Chondrocyte (in vitro differentiated cells): ENCODE measurements around the gene BIRC2. TPM values are rescaled to one million over a fixed set of nuclear protein-coding genes. Genes with fewer than 3 reads are reported as not detected.
"Not testable (repeated sequence)": the region's sequence is repeated elsewhere in the genome, so short reads cannot be mapped to it uniquely, and the experiment has no call there.

Experiments
- DNase-seq: peaks from one replicate; pipeline ENCODE4 v3.0.0; 2021; ENCODE audit warnings: mixed read lengths, low spot score
- H3K27ac Mint-ChIP-seq: one replicate; pipeline ENCODE4 v1.8.0; 2021; ENCODE audit warnings: mild to moderate bottlenecking, moderate library complexity, mixed read lengths; ENCODE audit not compliant: unreplicated experiment
- H3K27me3 Mint-ChIP-seq: 2 replicates; pipeline ENCODE4 v1.8.0; 2021; ENCODE audit warnings: low read depth, mixed read lengths
- H3K36me3 Mint-ChIP-seq: 2 replicates; pipeline ENCODE4 v1.8.0; 2021; ENCODE audit warnings: low read depth, mixed read lengths
- H3K4me1 Mint-ChIP-seq: 2 replicates; pipeline ENCODE4 v1.8.0; 2021; ENCODE audit warnings: low read depth, mild to moderate bottlenecking, mixed read lengths
- H3K4me3 Mint-ChIP-seq: one replicate; pipeline ENCODE4 v1.8.0; 2021; ENCODE audit warnings: mild to moderate bottlenecking, moderate library complexity, mixed read lengths; ENCODE audit not compliant: unreplicated experiment
- H3K9me3 Mint-ChIP-seq: 2 replicates; pipeline ENCODE4 v1.8.0; 2021; ENCODE audit warnings: low read depth, mixed read lengths
- total RNA-seq: library from RNA; stranded (reverse); gene quantifications from 3 replicates; pipeline ENCODE4 v1.2.1, GENCODE V29; 2021
- TF ChIP-seq, protein P1 (sequence below): fragments of 200-600 bp; sonication (generic); IDR thresholded peaks from 2 replicates; pipeline ENCODE4 v1.5.0; 2021; ENCODE audit warnings: antibody characterized with exemption, mild to moderate bottlenecking, moderate library complexity

Gene BIRC2
- total RNA-seq, 1 donor from 2014 or later: 43.1 TPM

DNA sequence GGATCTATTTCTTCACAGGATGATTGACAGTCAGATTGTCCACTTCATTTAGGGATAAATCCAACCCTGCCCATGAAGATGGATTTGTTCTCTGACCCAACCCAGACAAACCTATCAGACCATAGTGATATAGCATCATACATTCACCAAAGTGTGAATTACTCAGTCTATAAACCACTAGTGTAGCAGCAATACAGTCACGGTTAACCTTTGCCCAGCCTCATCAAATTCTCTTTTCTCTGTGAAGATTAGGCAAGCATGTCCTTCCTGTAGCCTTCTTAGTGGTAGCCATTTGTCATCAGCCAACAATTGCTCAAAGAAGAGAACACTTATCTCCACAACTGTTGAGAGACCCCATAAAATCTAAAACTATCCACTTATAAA is 14.4 kb upstream of the BIRC2 start:
- H3K9me3 Mint-ChIP-seq: no peaks in the 10 kb centered on the region
- TF ChIP-seq, protein P1, sequence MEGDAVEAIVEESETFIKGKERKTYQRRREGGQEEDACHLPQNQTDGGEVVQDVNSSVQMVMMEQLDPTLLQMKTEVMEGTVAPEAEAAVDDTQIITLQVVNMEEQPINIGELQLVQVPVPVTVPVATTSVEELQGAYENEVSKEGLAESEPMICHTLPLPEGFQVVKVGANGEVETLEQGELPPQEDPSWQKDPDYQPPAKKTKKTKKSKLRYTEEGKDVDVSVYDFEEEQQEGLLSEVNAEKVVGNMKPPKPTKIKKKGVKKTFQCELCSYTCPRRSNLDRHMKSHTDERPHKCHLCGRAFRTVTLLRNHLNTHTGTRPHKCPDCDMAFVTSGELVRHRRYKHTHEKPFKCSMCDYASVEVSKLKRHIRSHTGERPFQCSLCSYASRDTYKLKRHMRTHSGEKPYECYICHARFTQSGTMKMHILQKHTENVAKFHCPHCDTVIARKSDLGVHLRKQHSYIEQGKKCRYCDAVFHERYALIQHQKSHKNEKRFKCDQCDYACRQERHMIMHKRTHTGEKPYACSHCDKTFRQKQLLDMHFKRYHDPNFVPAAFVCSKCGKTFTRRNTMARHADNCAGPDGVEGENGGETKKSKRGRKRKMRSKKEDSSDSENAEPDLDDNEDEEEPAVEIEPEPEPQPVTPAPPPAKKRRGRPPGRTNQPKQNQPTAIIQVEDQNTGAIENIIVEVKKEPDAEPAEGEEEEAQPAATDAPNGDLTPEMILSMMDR: no peak
- no peaks in the 10 kb centered on the region for H3K27me3 Mint-ChIP-seq
- no peak overlapping the region for H3K4me3 Mint-ChIP-seq
- no peak for DNase-seq
- no peaks in the 10 kb centered on the region for H3K36me3 Mint-ChIP-seq
- peaks cover 9% of the 10 kb centered on the region for H3K4me1 Mint-ChIP-seq
- no peak overlapping the region for H3K27ac Mint-ChIP-seq

DNA sequence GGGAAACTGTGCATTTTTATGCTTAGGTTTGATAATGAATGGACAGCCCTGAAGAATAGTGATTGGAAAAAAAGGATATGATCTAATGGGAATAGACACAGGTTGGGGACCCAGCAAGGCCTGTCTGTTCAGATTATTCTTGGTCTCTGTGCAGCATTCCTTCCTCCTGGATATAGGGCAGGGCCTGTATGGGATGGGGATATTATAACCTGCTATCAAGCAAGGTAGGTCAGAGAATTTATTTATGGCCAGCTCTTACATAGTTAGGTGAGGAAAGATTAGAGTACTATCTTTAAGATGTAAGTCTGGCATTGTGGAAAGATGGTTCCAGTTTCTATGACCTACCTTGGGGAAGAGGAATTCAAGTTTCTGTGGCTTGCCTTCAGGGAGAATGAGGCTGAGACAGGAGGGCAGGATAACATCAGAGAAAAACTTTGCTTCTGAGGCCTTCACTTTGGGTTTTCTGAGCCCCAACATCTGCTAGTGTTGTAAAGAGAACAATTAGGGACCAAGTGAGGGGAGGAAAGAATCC is 8.5 kb upstream of the BIRC2 start:
- H3K27me3 Mint-ChIP-seq: no peaks in the 10 kb centered on the region
- no peak for DNase-seq
- H3K4me1 Mint-ChIP-seq: peaks cover 8% of the 10 kb centered on the region
- H3K27ac Mint-ChIP-seq: no peak overlapping the region
- H3K9me3 Mint-ChIP-seq: no peaks in the 10 kb centered on the region
- H3K36me3 Mint-ChIP-seq: no peaks in the 10 kb centered on the region
- H3K4me3 Mint-ChIP-seq: no peak overlapping the region
- TF ChIP-seq, protein P1: no peak

DNA sequence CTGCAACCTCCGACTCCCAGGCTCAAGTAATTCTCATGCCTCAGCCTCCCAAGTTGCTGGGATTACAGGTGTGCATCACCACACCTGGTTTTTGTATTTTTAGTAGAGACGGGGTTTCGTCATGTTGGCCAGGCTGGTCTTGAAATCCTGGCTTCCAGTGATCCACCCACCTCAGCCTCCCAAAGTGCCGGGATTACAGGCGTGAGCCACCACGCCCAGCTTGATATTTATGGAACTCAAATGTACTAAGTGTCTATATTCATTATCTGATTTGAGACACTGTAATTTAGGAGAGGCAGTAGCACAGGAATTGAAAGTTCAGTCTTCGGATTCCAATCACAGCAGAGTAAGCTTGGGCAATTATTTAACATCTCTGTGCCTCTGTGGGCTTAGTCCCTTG is 5.7 kb upstream of the BIRC2 start:
- not testable (repeated sequence) for H3K27me3 Mint-ChIP-seq, DNase-seq, H3K9me3 Mint-ChIP-seq, H3K4me3 Mint-ChIP-seq, H3K36me3 Mint-ChIP-seq, H3K27ac Mint-ChIP-seq
- peaks cover 30% of the 10 kb centered on the region for H3K4me1 Mint-ChIP-seq

DNA sequence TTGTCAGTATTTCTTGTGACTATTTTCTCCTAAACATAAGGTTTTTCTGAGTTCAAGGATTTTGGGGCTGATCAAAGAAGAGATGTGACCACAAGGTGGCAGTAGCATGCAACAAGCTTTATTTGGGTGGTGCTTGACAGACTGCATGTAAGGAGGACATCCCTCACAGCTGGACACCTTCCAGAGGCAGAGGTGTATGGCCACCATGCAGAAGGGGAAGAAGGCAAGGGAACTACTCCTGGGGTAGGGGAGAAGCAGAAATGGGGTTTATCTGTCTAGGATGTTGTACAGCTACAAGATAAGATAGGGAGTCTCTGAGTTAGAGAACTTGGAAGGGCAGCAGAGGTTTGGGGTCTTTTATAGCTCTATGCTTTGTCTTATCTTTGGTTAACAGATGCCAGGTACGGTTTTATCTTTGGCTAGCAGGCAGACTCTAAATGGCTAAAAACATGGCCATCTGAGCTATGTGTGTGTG is 5.1 kb upstream of the BIRC2 start:
- no peak overlapping the region for H3K27ac Mint-ChIP-seq
- H3K27me3 Mint-ChIP-seq: no peaks in the 10 kb centered on the region
- H3K4me3 Mint-ChIP-seq: no peak overlapping the region
- H3K9me3 Mint-ChIP-seq: no peaks in the 10 kb centered on the region
- DNase-seq: no peak
- no peaks in the 10 kb centered on the region for H3K36me3 Mint-ChIP-seq
- peaks cover 30% of the 10 kb centered on the region for H3K4me1 Mint-ChIP-seq
- TF ChIP-seq, protein P1: peak; percentile 91

DNA sequence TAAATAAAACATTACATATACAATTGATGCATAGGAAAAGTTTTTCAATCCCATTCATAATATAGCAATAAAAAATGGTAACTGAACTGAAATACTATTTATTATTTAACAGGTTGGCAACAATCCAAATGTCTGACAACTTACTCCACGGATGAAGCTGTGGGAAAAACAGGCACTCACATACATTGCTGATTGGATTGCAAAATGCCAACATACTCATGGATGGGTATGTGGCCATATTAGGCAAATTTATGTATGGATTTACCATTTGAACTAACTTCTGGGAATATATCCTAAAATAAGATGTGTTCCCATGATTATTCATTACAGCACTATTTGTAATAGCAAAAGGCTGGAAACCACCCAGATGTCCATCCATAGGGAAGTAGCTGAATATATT is 3.2 kb upstream of the BIRC2 start:
- TF ChIP-seq, protein P1: no peak
- DNase-seq: no peak
- Mint-ChIP-seq H3K27ac (no peak overlapping the region), H3K36me3 (no peaks in the 10 kb centered on the region), H3K27me3 (no peaks in the 10 kb centered on the region), H3K4me3 (no peak overlapping the region), H3K9me3 (no peaks in the 10 kb centered on the region), H3K4me1 (peaks cover 39% of the 10 kb centered on the region)

DNA sequence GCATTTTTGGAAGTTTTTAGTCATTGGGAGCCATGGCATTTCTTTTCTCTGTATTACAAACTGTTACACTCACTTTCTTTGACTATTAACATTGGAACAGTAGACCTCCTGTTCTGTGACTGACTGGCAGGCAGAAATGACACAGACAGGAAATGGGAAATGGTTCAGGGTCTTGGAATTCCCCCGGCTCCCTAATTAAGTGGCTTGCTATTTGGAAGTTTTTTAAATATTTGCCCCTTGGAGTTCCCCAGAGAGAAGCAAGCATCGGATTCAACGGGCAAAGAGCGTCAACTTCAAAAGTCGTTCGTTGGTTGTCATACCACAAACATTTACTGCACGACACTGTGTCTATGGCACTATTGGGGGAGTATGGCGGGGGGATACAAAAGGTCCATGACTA is 1.1 kb upstream of the BIRC2 start:
- no peaks in the 10 kb centered on the region for H3K9me3 Mint-ChIP-seq
- no peak for DNase-seq
- H3K27ac Mint-ChIP-seq: peak overlapping the region; percentile 98
- TF ChIP-seq, protein P1: no peak
- no peaks in the 10 kb centered on the region for H3K36me3 Mint-ChIP-seq
- H3K4me3 Mint-ChIP-seq: peak overlapping the region; percentile 90
- no peaks in the 10 kb centered on the region for H3K27me3 Mint-ChIP-seq
- peaks cover 55% of the 10 kb centered on the region for H3K4me1 Mint-ChIP-seq
